Adipocyte (in vitro differentiated cells): Measurements from ENCODE around the gene CYLD.

Experiments
- DNase-seq: peaks from one replicate; pipeline ENCODE4 v3.0.0-alpha.2; 2015; ENCODE audit warnings: low read depth
- H3K27me3 ChIP-seq: replicated peaks from 2 replicates; pipeline ENCODE4 v1.7.0; 2013; ENCODE audit warnings: mild to moderate bottlenecking, low read length, moderate library complexity; ENCODE audit not compliant: control insufficient read depth, insufficient read depth
- H3K36me3 ChIP-seq: 2 replicates; pipeline ENCODE4 v1.7.0; 2013; ENCODE audit warnings: low read length, mild to moderate bottlenecking, moderate library complexity; ENCODE audit not compliant: control insufficient read depth, insufficient read depth, severe bottlenecking
- H3K4me1 ChIP-seq: 2 replicates; pipeline ENCODE4 v1.7.0; 2013; ENCODE audit warnings: mild to moderate bottlenecking, low read length, moderate library complexity; ENCODE audit not compliant: control insufficient read depth, insufficient read depth
- H3K4me3 ChIP-seq: 2 replicates; pipeline ENCODE4 v1.7.0; 2013; ENCODE audit warnings: mild to moderate bottlenecking, low read length, moderate library complexity
- H3K9ac ChIP-seq: 2 replicates; pipeline ENCODE4 v1.7.0; 2013; ENCODE audit warnings: mild to moderate bottlenecking, low read length, moderate library complexity
- H3K9me3 ChIP-seq: 2 replicates; pipeline ENCODE4 v1.7.0; 2013; ENCODE audit warnings: mild to moderate bottlenecking, low read length, moderate library complexity; ENCODE audit not compliant: control insufficient read depth

CYLD gene

DNA sequence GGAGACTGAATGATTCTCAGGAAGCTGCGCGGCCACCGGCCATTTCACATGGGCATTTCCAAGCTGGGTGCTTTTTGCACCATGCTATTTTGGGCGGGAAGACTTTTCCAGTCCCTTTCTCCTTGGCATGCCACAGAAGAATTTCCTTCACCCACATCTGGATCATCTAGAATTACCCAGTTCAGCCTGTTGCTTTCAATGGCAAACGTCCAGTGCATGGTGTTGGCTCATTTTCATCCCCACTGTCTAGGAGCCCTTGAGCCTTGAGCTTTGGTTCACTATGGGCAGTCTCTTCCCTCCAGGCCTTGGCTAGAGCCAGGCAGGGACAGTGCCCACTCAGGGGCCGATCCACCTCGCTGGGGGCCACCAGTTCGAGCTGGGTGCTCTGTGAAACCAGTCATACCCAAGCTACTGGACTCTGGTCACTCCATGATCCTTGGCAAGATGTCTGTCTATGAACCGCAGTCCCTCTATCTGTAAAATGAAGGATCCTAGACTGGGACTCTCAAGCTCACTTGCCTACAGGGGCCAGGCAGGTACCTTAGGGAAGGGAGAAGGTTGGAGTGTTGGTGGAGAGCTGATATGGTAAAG, 71.1 kb downstream of the CYLD start:
- Histone ChIP-seq H3K36me3 (no peaks in the 10 kb centered on the region), H3K4me3 (no peak overlapping the region), H3K9ac (no peak overlapping the region), H3K9me3 (no peaks in the 10 kb centered on the region), H3K27me3 (peaks cover 27% of the 10 kb centered on the region), H3K4me1 (no peaks in the 10 kb centered on the region)
- no peak for DNase-seq

DNA sequence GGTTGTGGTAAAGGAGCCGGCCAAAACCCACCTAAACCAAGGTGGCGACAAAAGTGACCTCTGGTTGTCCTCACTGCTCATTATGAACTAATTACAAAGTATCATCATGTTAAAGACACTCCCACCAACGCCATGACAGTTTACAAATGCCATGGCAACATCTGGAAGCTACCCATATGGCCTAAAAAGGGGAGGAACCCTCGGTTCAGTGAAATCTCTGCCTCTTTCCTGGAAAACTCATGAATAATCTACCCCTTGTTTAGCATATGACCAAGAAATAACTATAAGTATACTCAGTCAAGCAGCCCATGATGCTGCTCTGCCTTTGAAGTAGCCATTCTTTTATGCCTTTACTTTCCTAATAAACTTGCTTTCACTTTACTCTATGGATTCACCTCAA, 72.2 kb downstream of the CYLD start:
- H3K4me1 ChIP-seq: no peaks in the 10 kb centered on the region
- H3K9me3 ChIP-seq: no peaks in the 10 kb centered on the region
- peaks cover 36% of the 10 kb centered on the region for H3K27me3 ChIP-seq
- no peak overlapping the region for H3K4me3 ChIP-seq
- no peak for DNase-seq
- no peaks in the 10 kb centered on the region for H3K36me3 ChIP-seq
- no peak overlapping the region for H3K9ac ChIP-seq

DNA sequence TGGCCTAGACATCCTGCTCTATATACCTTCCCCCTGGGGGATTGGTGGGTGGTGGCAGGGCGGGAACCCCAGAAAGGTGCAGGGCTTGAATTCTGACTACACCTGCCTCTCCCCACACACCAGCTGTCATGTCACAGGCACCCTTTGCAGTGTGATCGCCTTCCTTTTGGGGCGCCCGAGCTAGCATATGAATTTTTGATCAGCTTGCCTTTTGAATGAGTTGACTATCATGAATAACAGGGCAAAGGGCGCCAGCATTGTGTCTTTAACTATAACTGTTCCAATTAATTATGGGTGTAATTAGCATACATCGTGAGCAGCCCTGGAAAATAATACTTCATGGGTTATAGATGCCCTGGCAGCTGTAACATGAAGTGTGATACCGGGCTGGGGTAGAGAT, 72.7 kb downstream of the CYLD start:
- no peak for DNase-seq
- H3K9ac ChIP-seq: no peak overlapping the region
- H3K9me3 ChIP-seq: no peaks in the 10 kb centered on the region
- H3K4me3 ChIP-seq: no peak overlapping the region
- H3K27me3 ChIP-seq: peaks cover 37% of the 10 kb centered on the region
- no peaks in the 10 kb centered on the region for H3K4me1 ChIP-seq
- no peaks in the 10 kb centered on the region for H3K36me3 ChIP-seq

DNA sequence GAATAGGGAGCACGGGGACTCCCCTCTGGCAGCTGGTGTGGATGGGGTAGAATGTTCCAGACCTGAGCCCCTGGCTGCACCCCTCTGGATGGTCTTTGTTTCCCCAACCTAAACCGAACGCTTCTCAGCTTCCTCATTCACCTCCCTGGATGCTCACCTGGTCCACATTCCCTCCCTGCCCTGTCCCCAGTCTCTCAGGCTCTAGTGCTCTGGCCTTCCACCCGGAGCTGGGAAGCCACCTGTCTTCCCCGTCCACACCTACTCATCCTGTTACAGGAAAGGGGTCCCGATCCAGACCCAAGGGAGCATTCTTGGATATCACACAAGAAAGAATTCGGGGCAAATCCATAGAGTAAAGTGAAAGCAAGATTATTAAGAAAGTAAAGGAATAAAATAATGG, 73.5 kb downstream of the CYLD start:
- DNase-seq: no peak
- H3K9me3 ChIP-seq: no peaks in the 10 kb centered on the region
- H3K4me3 ChIP-seq: no peak overlapping the region

DNA sequence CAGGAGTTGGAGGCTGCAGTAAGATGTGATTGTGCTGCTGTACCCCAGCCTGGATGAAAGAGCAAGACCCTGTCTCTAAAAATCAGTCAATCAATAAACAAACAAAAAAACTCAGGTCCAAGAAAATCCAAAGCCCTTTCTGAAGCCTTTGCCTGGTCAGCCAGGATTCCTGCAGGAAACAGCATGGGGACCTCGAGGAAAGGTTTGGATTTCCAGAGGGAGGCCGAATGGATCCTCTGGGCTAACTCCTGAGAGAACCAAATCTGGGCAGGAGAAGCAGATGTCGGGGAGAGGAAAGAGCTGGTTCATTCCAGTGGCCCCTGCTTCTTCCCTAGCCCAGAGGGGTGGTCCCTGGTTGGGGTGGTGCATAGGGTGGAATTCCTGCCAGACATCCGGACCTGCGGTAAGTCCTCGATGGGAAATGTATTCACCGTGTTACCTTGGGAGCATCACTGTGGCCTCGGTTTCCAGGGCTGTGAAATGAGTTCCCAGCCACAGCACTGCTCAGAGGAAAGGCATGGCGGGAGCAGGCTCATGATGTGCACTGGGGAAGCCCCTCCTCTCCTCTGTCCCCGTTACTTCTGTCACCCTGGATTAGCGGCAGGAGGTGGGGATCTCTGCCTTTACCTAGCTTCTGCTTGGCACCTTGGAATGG, 75.1 kb downstream of the CYLD start:
- H3K27me3 ChIP-seq: peaks cover 33% of the 10 kb centered on the region
- no peaks in the 10 kb centered on the region for H3K36me3 ChIP-seq
- no peaks in the 10 kb centered on the region for H3K9me3 ChIP-seq
- no peak overlapping the region for H3K9ac ChIP-seq
- DNase-seq: no peak
- H3K4me1 ChIP-seq: no peaks in the 10 kb centered on the region
- H3K4me3 ChIP-seq: no peak overlapping the region

More for the DNA sequence above, 73.5 kb downstream of the CYLD start:
- Histone ChIP-seq H3K9ac (no peak overlapping the region), H3K36me3 (no peaks in the 10 kb centered on the region), H3K27me3 (peaks cover 37% of the 10 kb centered on the region), H3K4me1 (no peaks in the 10 kb centered on the region)

DNA sequence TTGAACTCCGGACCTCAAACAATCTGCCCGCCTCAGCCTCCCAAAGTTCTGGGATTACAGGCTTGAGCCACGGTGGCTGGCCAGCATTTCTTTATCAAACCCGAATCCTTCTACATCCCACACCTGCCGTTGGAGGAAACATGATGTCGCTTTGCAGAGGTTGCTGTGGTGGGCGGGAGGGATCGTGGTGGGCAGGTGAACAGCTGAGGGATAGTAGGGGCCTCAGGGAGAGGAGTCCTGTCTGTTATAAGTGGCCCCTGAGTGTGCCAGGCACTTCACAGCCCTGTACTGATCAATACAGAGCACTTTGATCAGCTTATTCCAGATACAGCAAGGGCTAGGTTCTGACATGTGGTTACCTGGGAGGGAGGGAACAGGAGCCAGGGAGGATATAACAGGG, 76.5 kb downstream of the CYLD start:
- H3K4me1 ChIP-seq: no peaks in the 10 kb centered on the region
- no peaks in the 10 kb centered on the region for H3K36me3 ChIP-seq
- no peak for DNase-seq
- no peak overlapping the region for H3K4me3 ChIP-seq
- no peak overlapping the region for H3K9ac ChIP-seq
- no peaks in the 10 kb centered on the region for H3K9me3 ChIP-seq
- H3K27me3 ChIP-seq: peaks cover 33% of the 10 kb centered on the region

DNA sequence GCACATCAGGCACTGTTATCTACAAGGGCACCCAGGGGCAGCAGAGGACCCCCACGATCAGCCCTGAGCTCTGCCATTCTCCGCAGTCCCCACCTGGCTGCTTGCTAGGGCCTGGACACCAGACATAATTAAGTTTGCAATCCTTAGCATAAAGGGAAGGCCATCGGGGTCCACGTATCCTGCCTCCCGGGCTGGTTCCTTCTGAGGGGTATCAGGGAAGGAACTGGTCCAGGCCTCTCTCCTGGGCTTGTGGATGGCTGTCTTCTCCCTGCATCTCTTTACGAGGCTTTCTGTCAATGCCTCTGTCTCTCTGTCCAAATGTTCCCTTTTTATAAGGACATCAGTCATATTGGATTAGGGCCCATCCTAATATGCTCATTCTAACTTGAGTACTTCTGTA, 77.8 kb downstream of the CYLD start:
- Histone ChIP-seq H3K9me3 (no peaks in the 10 kb centered on the region), H3K36me3 (no peaks in the 10 kb centered on the region), H3K4me1 (no peaks in the 10 kb centered on the region), H3K4me3 (no peak overlapping the region), H3K27me3 (peaks cover 33% of the 10 kb centered on the region), H3K9ac (no peak overlapping the region)
- no peak for DNase-seq

DNA sequence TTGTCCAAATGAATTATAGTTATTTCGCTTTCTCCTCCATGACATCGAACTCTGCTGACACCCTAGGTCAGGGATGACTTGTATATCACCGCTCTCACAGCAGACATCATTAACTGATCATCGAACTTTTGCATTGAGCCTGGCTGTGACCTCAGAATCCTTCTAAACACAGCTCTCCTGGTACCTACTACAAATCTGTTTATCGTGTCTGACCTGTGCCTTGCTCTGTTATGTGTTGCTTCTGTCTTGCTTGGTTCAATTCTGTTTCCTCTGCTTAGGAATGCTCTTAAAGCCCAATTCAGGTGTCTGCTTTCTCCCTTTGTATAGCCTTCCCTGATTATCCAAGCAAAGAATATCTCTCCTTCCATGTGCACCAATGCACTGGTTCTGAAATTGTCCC, 78.3 kb downstream of the CYLD start:
- Histone ChIP-seq H3K36me3 (no peaks in the 10 kb centered on the region), H3K4me3 (no peak overlapping the region), H3K9ac (no peak overlapping the region), H3K9me3 (no peaks in the 10 kb centered on the region), H3K27me3 (peaks cover 33% of the 10 kb centered on the region), H3K4me1 (no peaks in the 10 kb centered on the region)
- DNase-seq: no peak

DNA sequence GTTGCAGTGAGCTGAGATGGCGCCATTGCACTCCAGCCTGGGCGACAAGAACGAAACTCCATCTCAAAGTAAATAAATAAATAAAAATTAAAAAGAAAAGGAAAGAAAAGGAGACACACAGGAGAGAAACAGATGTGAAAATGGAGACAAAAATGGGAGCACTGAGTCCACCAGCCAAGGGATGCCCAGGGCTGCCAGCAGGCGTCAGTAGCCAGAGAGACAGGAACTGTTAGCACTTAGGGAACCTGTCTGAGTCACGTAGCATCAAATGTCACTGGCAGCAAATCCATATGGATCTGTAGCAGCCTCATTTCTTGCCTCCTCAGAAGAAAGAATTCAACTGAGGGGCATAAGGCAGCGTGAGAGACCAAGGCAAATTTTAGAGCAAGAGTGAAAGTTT, 79.7 kb downstream of the CYLD start:
- no peak overlapping the region for H3K4me3 ChIP-seq
- H3K27me3 ChIP-seq: peaks cover 21% of the 10 kb centered on the region
- H3K36me3 ChIP-seq: no peaks in the 10 kb centered on the region
- H3K9me3 ChIP-seq: no peaks in the 10 kb centered on the region
- DNase-seq: no peak
- H3K9ac ChIP-seq: no peak overlapping the region
- no peaks in the 10 kb centered on the region for H3K4me1 ChIP-seq

DNA sequence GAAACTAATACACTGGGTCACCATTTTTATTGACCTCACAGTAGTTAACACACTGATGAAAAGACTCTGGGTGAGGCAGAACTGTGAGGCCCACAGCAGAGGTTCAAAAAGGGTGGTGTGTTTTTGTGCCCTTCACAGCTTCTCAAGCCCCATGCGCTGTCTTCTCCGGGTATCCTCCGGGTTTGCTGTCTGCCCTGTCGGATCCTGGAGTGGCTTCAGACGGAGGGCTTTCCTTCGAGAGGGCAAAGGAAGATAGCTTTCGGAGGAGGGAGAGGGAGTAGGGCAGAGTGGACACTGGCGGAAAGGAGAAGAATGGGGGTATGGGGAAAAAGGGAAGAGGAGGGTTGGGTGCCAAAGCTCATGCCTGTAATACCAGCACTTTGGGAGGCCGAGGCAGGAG, 80.8 kb downstream of the CYLD start:
- no peak for DNase-seq
- Histone ChIP-seq H3K36me3 (no peaks in the 10 kb centered on the region), H3K27me3 (peaks cover 13% of the 10 kb centered on the region), H3K9ac (no peak overlapping the region), H3K9me3 (no peaks in the 10 kb centered on the region), H3K4me3 (no peak overlapping the region), H3K4me1 (no peaks in the 10 kb centered on the region)

DNA sequence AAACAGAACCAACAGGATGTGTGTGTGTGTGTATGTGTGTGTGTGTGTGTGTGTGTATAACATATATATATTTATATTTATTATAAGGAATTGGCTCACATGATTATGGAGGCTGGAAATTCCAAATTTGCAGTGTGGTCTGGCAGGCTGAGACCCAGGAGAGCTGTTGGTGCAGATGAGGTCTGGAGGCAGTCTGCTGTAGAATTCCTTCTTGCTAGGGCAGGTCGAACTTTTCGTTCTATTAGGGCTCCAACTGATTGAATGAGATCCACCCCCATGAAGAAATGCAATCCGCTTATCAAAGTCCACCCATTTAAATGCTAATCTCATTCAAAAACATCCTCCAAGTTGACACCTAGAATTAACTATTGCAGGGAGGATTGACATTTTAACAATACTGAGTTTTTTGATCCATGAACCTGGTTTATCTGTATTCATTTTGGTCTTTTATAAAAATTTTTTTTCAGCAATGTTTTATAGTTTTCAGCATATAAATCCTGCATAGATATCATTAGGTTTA, 85.0 kb downstream of the CYLD start:
- no peaks in the 10 kb centered on the region for H3K27me3 ChIP-seq
- H3K9me3 ChIP-seq: no peaks in the 10 kb centered on the region
- H3K4me1 ChIP-seq: no peaks in the 10 kb centered on the region
- H3K4me3 ChIP-seq: no peak overlapping the region
- no peak for DNase-seq
- H3K9ac ChIP-seq: no peak overlapping the region
- H3K36me3 ChIP-seq: no peaks in the 10 kb centered on the region
